ENCODE measurements around the gene UGDH.
"Not testable (repeated sequence)": the region's sequence is repeated elsewhere in the genome, so short reads cannot be mapped to it uniquely, and the experiment has no call there.

Gene UGDH

GRCh38 chr4:39543034-39543433, 15.8 kb upstream of the UGDH start:
- Histone ChIP-seq H3K4me3 (ENCODE audit: control insufficient read depth in 1 of 7, extremely low read depth in 1 of 7, insufficient read depth in 4 of 7, low read depth in 2 of 7, low read length in 6 of 7) (no peak overlapping the region), H3K27me3 (replicated peaks in 2 of 5; ENCODE audit: control insufficient read depth in 4 of 5, insufficient read depth in 5 of 5, low read length in 4 of 5) (no peaks in the 10 kb centered on the region), H3K9me3 (ENCODE audit: control extremely low read depth in 1 of 5, control insufficient read depth in 4 of 5, insufficient read depth in 2 of 5, low read depth in 1 of 5, low read length in 4 of 5) (peaks cover 0 to 4% (median 0%) of the 10 kb centered on the region in 5 experiments), H3K36me3 (ENCODE audit: control insufficient read depth in 4 of 4, insufficient read depth in 4 of 4, low read length in 3 of 4) (peaks cover 0 to 3% (median 1%) of the 10 kb centered on the region in 4 experiments), H3K27ac (ENCODE audit: insufficient read depth in 1 of 2, low read depth in 1 of 2, low read length in 2 of 2, poor library complexity in 1 of 2, severe bottlenecking in 2 of 2) (no peak overlapping the region), H3K4me1 (ENCODE audit: control extremely low read depth in 1 of 4, control insufficient read depth in 4 of 4, insufficient read depth in 4 of 4, low read length in 3 of 4) (no peaks in the 10 kb centered on the region)
- CTCF ChIA-PET: no interaction called here
- DNase-seq: no peak
- 95% methylated on average over 3 of the region's 5 CpGs for WGBS (ENCODE audit: insufficient coverage)
- POLR2A ChIA-PET: no interaction called here

- peaks cover 0 to 3% (median 1%) of the 10 kb centered on the region in 4 experiments for H3K36me3 ChIP-seq (ENCODE audit: control insufficient read depth in 4 of 4, insufficient read depth in 4 of 4, low read length in 3 of 4)
- no peak for DNase-seq
- H3K9me3 ChIP-seq (ENCODE audit: control extremely low read depth in 1 of 5, control insufficient read depth in 4 of 5, insufficient read depth in 2 of 5, low read depth in 1 of 5, low read length in 4 of 5): peaks cover 0 to 4% (median 0%) of the 10 kb centered on the region in 5 experiments
- no peak overlapping the region for H3K4me3 ChIP-seq (ENCODE audit: control insufficient read depth in 1 of 7, extremely low read depth in 1 of 7, insufficient read depth in 4 of 7, low read depth in 2 of 7, low read length in 6 of 7)
- no peak overlapping the region for H3K27ac ChIP-seq (ENCODE audit: insufficient read depth in 1 of 2, low read depth in 1 of 2, low read length in 2 of 2, poor library complexity in 1 of 2, severe bottlenecking in 2 of 2)
- H3K27me3 ChIP-seq (replicated peaks in 2 of 5; ENCODE audit: control insufficient read depth in 4 of 5, insufficient read depth in 5 of 5, low read length in 4 of 5): no peaks in the 10 kb centered on the region
- CTCF ChIA-PET: no interaction called here
- WGBS (ENCODE audit: insufficient coverage): 96% methylated on average over 4 of the region's 4 CpGs
- H3K4me1 ChIP-seq (ENCODE audit: control extremely low read depth in 1 of 4, control insufficient read depth in 4 of 4, insufficient read depth in 4 of 4, low read length in 3 of 4): no peaks in the 10 kb centered on the region
- POLR2A ChIA-PET: no interaction called here
Measured at GRCh38 chr4:39542611-39543012, 15.4 kb upstream of the UGDH start.

- CTCF ChIA-PET: no interaction called here
- no peak for DNase-seq
- H3K4me3 ChIP-seq (ENCODE audit: control insufficient read depth in 1 of 7, extremely low read depth in 1 of 7, insufficient read depth in 4 of 7, low read depth in 2 of 7, low read length in 6 of 7): no peak overlapping the region
- POLR2A ChIA-PET: no interaction called here
- H3K9me3 ChIP-seq (ENCODE audit: control extremely low read depth in 1 of 5, control insufficient read depth in 4 of 5, insufficient read depth in 2 of 5, low read depth in 1 of 5, low read length in 4 of 5): peaks cover 0 to 4% (median 0%) of the 10 kb centered on the region in 5 experiments
- H3K27me3 ChIP-seq (replicated peaks in 2 of 5; ENCODE audit: control insufficient read depth in 4 of 5, insufficient read depth in 5 of 5, low read length in 4 of 5): no peaks in the 10 kb centered on the region
- H3K27ac ChIP-seq (ENCODE audit: insufficient read depth in 1 of 2, low read depth in 1 of 2, low read length in 2 of 2, poor library complexity in 1 of 2, severe bottlenecking in 2 of 2): no peak overlapping the region
- no peaks in the 10 kb centered on the region for H3K4me1 ChIP-seq (ENCODE audit: control extremely low read depth in 1 of 4, control insufficient read depth in 4 of 4, insufficient read depth in 4 of 4, low read length in 3 of 4)
- peaks cover 0 to 3% (median 1%) of the 10 kb centered on the region in 4 experiments for H3K36me3 ChIP-seq (ENCODE audit: control insufficient read depth in 4 of 4, insufficient read depth in 4 of 4, low read length in 3 of 4)
- 98% methylated on average over 4 of the region's 7 CpGs for WGBS (ENCODE audit: insufficient coverage)
Measured at GRCh38 chr4:39541987-39542610, 14.9 kb upstream of the UGDH start.

- H3K9me3 ChIP-seq (ENCODE audit: control extremely low read depth in 1 of 5, control insufficient read depth in 4 of 5, insufficient read depth in 2 of 5, low read depth in 1 of 5, low read length in 4 of 5): peaks cover 0 to 4% (median 0%) of the 10 kb centered on the region in 5 experiments
- H3K4me1 ChIP-seq (ENCODE audit: control extremely low read depth in 1 of 4, control insufficient read depth in 4 of 4, insufficient read depth in 4 of 4, low read length in 3 of 4): no peaks in the 10 kb centered on the region
- no peak overlapping the region for H3K4me3 ChIP-seq (ENCODE audit: control insufficient read depth in 1 of 7, extremely low read depth in 1 of 7, insufficient read depth in 4 of 7, low read depth in 2 of 7, low read length in 6 of 7)
- WGBS (ENCODE audit: insufficient coverage): 96% methylated on average over 5 of the region's 5 CpGs
- CTCF ChIA-PET: no interaction called here
- no peaks in the 10 kb centered on the region for H3K27me3 ChIP-seq (replicated peaks in 2 of 5; ENCODE audit: control insufficient read depth in 4 of 5, insufficient read depth in 5 of 5, low read length in 4 of 5)
- DNase-seq: no peak
- H3K27ac ChIP-seq (ENCODE audit: insufficient read depth in 1 of 2, low read depth in 1 of 2, low read length in 2 of 2, poor library complexity in 1 of 2, severe bottlenecking in 2 of 2): no peak overlapping the region
- POLR2A ChIA-PET: no interaction called here
- H3K36me3 ChIP-seq (ENCODE audit: control insufficient read depth in 4 of 4, insufficient read depth in 4 of 4, low read length in 3 of 4): peaks cover 0 to 6% (median 1%) of the 10 kb centered on the region in 4 experiments
Measured at GRCh38 chr4:39539089-39539611, 11.9 kb upstream of the UGDH start.

- 100% methylated on average over 4 of the region's 5 CpGs for WGBS (ENCODE audit: insufficient coverage)
- Histone ChIP-seq H3K27ac (ENCODE audit: insufficient read depth in 1 of 2, low read depth in 1 of 2, low read length in 2 of 2, poor library complexity in 1 of 2, severe bottlenecking in 2 of 2) (no peak overlapping the region), H3K4me3 (ENCODE audit: control insufficient read depth in 1 of 7, extremely low read depth in 1 of 7, insufficient read depth in 4 of 7, low read depth in 2 of 7, low read length in 6 of 7) (no peak overlapping the region), H3K36me3 (ENCODE audit: control insufficient read depth in 4 of 4, insufficient read depth in 4 of 4, low read length in 3 of 4) (peaks cover 0 to 24% (median 0%) of the 10 kb centered on the region in 4 experiments), H3K27me3 (replicated peaks in 2 of 5; ENCODE audit: control insufficient read depth in 4 of 5, insufficient read depth in 5 of 5, low read length in 4 of 5) (no peaks in the 10 kb centered on the region), H3K9me3 (ENCODE audit: control extremely low read depth in 1 of 5, control insufficient read depth in 4 of 5, insufficient read depth in 2 of 5, low read depth in 1 of 5, low read length in 4 of 5) (peaks cover 0 to 14% (median 8%) of the 10 kb centered on the region in 5 experiments), H3K4me1 (ENCODE audit: control extremely low read depth in 1 of 4, control insufficient read depth in 4 of 4, insufficient read depth in 4 of 4, low read length in 3 of 4) (peaks cover 0 to 2% (median under 1%) of the 10 kb centered on the region in 4 experiments)
- no peak for DNase-seq
- ChIA-PET CTCF (interaction anchor here (0.6 kb wide), 1 partner anchor 143 kb away, joined by 4 read pairs; no protein-coding TSS in a partner anchor), POLR2A (no interaction called here)
Measured at GRCh38 chr4:39533541-39533940, 6.3 kb upstream of the UGDH start.

GRCh38 chr4:39532237-39532636, 5.0 kb upstream of the UGDH start:
- WGBS (ENCODE audit: insufficient coverage): 75% methylated on average over 2 of the region's 3 CpGs
- H3K27me3 ChIP-seq (replicated peaks in 2 of 5; ENCODE audit: control insufficient read depth in 4 of 5, insufficient read depth in 5 of 5, low read length in 4 of 5); H3K27ac ChIP-seq (ENCODE audit: insufficient read depth in 1 of 2, low read depth in 1 of 2, low read length in 2 of 2, poor library complexity in 1 of 2, severe bottlenecking in 2 of 2); POLR2A ChIA-PET; H3K4me3 ChIP-seq (ENCODE audit: control insufficient read depth in 1 of 7, extremely low read depth in 1 of 7, insufficient read depth in 4 of 7, low read depth in 2 of 7, low read length in 6 of 7); CTCF ChIA-PET; H3K4me1 ChIP-seq (ENCODE audit: control extremely low read depth in 1 of 4, control insufficient read depth in 4 of 4, insufficient read depth in 4 of 4, low read length in 3 of 4): not testable (repeated sequence)
- Histone ChIP-seq H3K36me3 (ENCODE audit: control insufficient read depth in 4 of 4, insufficient read depth in 4 of 4, low read length in 3 of 4) (peaks cover 0 to 24% (median 0%) of the 10 kb centered on the region in 4 experiments), H3K9me3 (ENCODE audit: control extremely low read depth in 1 of 5, control insufficient read depth in 4 of 5, insufficient read depth in 2 of 5, low read depth in 1 of 5, low read length in 4 of 5) (peaks cover 0 to 14% (median 8%) of the 10 kb centered on the region in 5 experiments)
- peak in 1 of 3 donors; percentile 13 for DNase-seq

- Histone ChIP-seq H3K36me3 (ENCODE audit: control insufficient read depth in 4 of 4, insufficient read depth in 4 of 4, low read length in 3 of 4) (peaks cover 0 to 24% (median 0%) of the 10 kb centered on the region in 4 experiments), H3K27ac (ENCODE audit: insufficient read depth in 1 of 2, low read depth in 1 of 2, low read length in 2 of 2, poor library complexity in 1 of 2, severe bottlenecking in 2 of 2) (no peak overlapping the region), H3K4me1 (ENCODE audit: control extremely low read depth in 1 of 4, control insufficient read depth in 4 of 4, insufficient read depth in 4 of 4, low read length in 3 of 4) (peaks cover 8 to 22% (median 13%) of the 10 kb centered on the region in 4 experiments), H3K9me3 (ENCODE audit: control extremely low read depth in 1 of 5, control insufficient read depth in 4 of 5, insufficient read depth in 2 of 5, low read depth in 1 of 5, low read length in 4 of 5) (peaks cover 0 to 14% (median 8%) of the 10 kb centered on the region in 5 experiments), H3K4me3 (ENCODE audit: control insufficient read depth in 1 of 7, extremely low read depth in 1 of 7, insufficient read depth in 4 of 7, low read depth in 2 of 7, low read length in 6 of 7) (no peak overlapping the region), H3K27me3 (replicated peaks in 2 of 5; ENCODE audit: control insufficient read depth in 4 of 5, insufficient read depth in 5 of 5, low read length in 4 of 5) (no peaks in the 10 kb centered on the region)
- ChIA-PET POLR2A (interaction anchor here (0.8 kb wide), 1 partner anchor 18 kb away, joined by 4 read pairs; no protein-coding TSS in a partner anchor), CTCF (no interaction called here)
- no peak for DNase-seq
- 97% methylated on average over 3 of the region's 3 CpGs for WGBS (ENCODE audit: insufficient coverage)
Measured at GRCh38 chr4:39530682-39531081, 3.4 kb upstream of the UGDH start.

Data from common myeloid progenitor, CD34-positive (primary cell).